Measurements from ENCODE around the gene MAN2A2.
"Not testable (repeated sequence)": the region's sequence is repeated elsewhere in the genome, so short reads cannot be mapped to it uniquely, and the experiment has no call there.

The MAN2A2 gene

DNA sequence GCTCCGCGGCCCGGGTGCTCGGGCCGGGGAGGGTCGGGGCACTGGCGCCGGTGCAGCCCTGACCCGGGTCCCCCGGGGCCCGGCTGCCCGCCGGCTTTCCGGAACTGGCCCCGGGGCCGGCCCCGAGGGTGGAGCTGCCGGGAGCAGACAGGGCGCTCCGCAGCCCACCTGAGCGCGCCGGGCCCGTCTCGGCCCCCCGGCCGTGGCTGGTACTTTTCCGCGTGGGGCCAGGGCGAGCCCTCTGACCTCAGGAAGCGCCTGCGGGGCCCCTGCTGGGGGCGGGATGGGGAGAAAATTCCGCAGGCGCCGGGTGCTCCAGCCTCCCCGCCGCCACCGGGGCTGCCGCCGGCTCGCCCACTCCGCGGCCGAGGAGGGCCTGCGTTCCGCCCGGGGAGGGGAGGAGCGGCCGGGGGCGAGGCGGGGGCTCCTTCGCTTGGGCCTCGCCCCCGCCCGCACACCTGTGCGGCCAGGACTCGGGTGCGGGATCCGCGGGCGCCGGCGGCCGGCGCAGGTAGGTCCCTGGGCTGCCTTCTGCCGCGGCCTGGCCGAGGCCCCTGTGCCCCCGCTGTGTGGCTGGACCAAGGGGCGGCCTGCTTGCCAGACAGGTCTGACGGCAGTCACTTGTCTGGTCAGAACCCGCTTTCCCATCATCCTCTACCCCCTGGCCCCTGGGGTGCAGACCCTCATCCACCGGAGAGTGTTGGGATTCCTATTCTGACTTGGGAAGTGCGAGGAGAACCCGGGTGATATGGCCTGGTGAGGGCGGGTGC is 31.2 kb upstream of the MAN2A2 start:
- no peak for DNase-seq

DNA sequence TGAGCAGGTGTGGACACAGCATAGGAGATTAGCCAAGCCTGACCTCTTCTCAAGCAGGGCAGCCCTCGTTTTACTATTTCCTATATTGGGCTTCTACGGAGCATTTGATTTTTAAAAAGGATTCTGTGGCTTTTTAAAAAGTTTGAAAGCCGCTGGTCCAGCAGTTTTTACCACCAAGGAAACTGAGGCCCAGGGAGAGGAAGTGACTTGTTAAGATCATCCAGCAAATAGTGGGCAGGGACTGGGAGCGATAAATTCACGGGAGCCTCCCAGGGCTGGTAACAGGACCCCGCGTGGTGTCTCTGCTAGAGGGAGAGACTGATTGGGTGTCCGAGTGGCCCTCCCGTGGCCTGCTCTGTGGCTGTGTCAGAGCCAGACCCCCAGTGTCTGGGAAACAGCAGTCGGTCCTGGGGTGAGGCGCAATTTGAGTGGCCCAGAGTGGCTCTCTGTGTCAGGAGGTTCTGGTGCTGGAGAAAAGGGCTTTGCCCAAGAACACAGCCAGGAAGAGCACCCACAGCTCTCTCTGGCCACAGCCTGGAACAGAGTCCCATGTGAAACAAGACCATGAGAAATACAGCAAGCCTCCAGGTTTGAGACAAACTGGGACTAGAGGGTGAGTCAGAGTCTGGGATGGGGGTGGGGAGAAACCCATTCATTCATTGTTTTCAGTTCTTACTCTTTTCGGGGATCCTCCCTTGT is 30.5 kb upstream of the MAN2A2 start:
- DNase-seq: peak; percentile 54 to 60

DNA sequence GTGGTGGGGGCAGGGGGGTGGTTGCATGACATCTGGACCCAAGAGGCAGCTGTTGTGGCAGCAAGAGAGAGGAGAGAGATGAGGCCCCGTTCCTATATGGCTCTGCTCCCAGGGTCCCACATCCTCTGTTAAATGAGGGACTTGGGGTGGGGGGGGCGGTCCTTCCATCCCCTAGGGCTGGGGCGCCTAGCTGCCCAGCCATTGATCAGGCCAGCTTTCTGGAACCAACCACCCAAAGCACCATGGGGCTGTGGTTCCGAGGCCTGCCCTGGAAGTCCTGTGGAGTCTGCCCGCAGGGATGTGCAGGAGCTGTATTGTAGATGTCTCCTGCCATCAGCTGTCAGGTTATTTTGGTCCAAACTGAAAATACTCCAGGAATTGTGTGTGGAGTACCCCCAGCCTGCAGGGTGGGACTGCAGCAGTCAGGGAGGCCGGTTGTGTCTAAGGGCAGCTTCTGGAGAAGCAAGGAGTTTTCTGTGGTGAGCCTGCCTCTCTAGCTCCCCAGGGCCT is 29.6 kb upstream of the MAN2A2 start:
- no peak for DNase-seq

DNA sequence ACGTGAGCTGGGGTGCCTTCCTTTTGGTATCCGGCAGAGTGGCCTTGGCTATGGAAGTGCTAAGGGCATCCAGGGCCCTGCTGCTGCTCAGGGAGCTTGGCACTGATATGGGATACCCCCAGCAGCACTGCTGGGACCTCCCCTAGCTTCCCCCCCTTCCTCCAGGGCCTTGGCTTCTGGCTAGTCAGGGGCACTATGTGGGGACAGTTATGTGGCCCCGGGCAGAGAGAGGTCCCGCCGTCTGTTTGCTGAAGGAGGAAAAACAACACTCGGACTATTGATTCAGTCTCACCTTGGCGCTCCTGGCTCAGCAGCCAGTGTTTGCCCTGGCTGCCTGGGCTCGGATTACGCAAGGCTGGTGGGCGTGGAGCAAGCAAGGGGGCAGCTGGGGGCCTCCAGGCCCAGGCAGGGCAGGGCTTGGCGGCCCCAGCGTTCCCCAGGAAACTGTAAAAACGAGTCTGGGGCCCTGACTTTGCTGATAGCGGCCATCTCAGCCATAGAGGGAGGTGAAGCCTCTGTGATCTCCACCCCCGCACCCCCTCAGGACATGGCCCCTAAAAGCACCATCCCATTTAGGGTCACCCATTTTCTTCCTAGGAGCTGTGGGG is 29.0 kb upstream of the MAN2A2 start:
- DNase-seq: no peak

DNA sequence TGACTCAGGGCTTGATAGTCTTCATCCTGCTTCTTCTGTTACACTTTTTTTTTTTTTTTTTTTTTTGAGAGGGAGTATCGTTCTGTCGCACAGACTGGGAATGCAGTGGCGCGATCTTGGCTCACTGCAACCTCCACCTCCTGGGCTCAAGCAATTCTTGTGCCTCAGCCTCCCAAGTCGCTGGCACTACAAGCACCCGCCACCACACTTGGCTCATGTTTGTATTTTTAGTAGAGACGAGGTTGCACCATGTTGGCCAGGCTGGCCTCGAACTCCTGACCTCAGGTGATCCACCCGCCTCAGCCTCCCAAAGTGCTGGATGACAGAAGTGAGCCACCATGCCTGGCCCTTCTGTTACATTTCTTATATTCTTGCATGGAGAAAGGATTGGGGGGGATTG is 28.1 kb upstream of the MAN2A2 start:
- not testable (repeated sequence) for DNase-seq

DNA sequence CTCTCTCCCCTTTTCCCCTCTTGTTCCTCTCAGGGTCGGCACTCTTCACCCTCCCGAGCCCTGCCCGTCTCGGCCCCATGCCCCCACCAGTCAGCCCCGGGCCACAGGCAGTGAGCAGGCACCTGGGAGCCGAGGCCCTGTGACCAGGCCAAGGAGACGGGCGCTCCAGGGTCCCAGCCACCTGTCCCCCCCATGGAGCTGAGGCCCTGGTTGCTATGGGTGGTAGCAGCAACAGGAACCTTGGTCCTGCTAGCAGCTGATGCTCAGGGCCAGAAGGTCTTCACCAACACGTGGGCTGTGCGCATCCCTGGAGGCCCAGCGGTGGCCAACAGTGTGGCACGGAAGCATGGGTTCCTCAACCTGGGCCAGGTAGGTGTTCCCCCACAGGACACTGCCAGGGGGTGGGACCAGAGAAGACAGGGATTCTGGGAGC is 27.5 kb upstream of the MAN2A2 start:
- DNase-seq: no peak

DNA sequence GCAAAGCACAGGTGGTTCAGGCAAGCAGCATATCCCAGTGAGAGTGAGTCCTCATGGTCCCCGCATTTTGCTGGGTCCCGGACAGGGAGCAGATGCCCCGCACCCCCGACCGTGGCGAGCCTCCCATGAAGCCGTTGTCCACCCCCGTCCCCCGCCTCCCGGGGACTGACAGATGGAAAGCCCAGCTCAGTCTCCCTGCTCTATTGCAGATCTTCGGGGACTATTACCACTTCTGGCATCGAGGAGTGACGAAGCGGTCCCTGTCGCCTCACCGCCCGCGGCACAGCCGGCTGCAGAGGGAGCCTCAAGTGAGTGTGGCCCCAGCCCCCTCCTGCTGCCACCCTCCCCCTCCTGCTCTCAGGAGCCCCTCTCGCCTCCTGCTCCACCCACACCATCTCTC is 27.1 kb upstream of the MAN2A2 start:
- DNase-seq: no peak

DNA sequence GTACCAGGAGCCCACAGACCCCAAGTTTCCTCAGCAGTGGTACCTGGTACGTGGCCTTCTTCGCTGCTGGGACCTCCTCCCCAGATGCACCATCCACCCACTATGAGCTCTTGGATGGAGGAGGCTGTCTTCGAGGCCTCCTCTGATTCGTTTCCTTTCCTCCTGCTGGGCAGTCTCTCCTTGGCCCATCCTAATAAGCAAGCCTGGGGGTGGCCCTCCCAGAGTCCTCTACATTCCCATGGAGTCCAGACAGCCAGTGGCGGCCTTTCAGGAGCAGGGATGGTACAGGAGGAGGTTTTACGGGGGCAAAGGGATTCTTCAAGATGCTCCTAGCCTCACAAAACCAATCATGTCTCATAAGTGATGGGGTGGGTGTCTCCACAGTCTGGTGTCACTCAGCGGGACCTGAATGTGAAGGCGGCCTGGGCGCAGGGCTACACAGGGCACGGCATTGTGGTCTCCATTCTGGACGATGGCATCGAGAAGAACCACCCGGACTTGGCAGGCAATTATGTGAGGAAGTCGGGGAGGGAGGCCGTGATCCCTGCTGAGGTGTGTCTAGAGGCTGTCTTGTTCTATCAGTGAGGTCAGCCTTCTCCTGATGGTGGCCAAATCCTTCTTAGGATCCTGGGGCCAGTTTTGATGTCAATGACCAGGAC is 26.5 kb upstream of the MAN2A2 start:
- no peak for DNase-seq

DNA sequence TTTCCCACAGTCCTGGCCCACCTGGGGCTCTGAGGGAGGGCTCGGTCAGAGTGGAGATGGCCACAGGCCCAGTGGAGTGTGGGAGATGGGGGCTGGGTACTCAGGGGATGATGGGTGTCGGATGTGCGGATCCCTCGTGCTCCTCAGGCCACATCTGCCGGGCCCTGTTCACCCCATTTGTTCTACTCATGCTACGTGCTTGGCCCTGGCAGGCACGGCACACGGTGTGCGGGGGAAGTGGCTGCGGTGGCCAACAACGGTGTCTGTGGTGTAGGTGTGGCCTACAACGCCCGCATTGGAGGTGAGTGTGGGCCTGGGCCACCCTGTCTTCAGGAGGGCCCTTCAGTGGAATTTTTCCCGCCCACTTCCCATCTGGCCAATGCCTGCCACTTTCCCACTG is 25.8 kb upstream of the MAN2A2 start:
- DNase-seq: no peak

DNA sequence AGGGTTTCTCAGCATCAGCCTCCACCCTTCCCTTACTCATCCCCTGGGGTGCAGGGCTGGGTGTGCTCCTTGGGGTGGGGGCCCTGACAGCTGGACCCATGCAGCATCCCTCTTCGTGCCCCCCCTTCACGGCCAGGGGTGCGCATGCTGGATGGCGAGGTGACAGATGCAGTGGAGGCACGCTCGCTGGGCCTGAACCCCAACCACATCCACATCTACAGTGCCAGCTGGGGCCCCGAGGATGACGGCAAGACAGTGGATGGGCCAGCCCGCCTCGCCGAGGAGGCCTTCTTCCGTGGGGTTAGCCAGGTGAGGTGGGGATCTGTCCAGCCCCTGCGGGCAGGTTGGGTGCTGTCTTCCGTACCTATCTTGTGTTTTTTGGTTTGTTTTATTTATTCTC is 25.1 kb upstream of the MAN2A2 start:
- no peak for DNase-seq

DNA sequence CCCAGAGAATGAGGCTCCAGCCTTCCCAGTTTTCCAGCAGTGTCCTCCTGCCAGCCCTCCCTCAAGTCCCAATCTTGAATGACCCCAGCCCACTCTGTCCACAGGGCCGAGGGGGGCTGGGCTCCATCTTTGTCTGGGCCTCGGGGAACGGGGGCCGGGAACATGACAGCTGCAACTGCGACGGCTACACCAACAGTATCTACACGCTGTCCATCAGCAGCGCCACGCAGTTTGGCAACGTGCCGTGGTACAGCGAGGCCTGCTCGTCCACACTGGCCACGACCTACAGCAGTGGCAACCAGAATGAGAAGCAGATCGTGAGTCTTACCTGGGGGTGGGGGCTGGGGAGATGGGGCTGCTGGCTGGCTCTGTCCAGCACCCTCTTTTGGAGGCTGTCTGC is 24.4 kb upstream of the MAN2A2 start:
- DNase-seq: no peak

DNA sequence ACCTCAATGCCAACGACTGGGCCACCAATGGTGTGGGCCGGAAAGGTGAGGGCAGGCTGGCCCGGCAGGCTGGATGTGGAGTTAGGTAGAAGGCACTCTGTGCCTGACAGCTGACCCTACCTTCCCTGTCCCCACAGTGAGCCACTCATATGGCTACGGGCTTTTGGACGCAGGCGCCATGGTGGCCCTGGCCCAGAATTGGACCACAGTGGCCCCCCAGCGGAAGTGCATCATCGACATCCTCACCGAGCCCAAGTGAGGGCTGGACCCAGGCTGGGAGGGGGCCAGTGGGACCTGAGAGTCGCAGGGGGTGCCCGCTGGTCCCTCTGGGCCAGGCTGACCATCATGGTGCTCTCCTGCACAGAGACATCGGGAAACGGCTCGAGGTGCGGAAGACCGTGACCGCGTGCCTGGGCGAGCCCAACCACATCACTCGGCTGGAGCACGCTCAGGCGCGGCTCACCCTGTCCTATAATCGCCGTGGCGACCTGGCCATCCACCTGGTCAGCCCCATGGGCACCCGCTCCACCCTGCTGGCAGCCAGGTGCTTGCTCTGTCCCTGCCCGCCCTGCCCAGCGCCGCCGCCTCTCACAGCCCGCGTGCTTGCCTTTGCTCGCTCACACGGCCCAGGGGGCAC is 23.3 kb upstream of the MAN2A2 start:
- no peak for DNase-seq

DNA sequence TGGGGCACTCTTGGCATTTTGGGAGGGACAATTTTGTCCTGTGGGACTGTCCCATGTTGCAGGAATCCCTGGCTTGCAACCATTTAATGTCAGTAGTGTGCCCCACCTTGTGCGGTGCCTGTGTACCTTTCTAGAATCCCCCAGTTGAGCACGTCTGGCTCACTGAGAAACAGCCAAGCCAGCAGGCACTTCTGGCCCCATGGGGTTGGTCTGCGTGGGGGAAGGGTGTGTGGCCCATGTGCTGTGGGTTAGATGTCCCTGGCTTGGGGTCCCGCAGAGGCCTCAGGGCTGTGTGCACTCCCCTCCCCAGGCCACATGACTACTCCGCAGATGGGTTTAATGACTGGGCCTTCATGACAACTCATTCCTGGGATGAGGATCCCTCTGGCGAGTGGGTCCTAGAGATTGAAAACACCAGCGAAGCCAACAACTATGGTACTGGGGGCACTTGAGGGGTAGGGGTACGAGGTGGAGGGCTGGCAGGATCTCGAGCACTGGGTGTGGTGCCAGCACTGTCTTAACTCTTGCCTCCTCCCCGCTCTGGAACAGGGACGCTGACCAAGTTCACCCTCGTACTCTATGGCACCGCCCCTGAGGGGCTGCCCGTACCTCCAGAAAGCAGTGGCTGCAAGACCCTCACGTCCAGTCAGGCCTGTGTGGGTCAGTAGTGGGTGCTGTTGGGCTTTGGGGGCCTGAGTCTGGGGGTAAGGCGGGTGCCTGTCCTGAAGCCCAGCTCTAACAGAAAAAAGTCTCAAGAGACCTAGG is 22.5 kb upstream of the MAN2A2 start:
- no peak for DNase-seq

DNA sequence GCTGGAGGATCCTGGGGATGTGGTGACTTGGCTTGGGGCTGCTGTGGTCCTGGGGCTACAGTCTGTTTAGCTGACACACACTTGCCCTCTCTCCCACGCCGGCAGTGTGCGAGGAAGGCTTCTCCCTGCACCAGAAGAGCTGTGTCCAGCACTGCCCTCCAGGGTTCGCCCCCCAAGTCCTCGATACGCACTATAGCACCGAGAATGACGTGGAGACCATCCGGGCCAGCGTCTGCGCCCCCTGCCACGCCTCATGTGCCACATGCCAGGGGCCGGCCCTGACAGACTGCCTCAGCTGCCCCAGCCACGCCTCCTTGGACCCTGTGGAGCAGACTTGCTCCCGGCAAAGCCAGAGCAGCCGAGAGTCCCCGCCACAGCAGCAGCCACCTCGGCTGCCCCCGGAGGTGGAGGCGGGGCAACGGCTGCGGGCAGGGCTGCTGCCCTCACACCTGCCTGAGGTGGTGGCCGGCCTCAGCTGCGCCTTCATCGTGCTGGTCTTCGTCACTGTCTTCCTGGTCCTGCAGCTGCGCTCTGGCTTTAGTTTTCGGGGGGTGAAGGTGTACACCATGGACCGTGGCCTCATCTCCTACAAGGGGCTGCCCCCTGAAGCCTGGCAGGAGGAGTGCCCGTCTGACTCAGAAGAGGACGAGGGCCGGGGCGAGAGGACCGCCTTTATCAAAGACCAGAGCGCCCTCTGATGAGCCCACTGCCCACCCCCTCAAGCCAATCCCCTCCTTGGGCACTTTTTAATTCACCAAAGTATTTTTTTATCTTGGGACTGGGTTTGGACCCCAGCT is 21.7 kb upstream of the MAN2A2 start:
- DNase-seq: no peak

DNA sequence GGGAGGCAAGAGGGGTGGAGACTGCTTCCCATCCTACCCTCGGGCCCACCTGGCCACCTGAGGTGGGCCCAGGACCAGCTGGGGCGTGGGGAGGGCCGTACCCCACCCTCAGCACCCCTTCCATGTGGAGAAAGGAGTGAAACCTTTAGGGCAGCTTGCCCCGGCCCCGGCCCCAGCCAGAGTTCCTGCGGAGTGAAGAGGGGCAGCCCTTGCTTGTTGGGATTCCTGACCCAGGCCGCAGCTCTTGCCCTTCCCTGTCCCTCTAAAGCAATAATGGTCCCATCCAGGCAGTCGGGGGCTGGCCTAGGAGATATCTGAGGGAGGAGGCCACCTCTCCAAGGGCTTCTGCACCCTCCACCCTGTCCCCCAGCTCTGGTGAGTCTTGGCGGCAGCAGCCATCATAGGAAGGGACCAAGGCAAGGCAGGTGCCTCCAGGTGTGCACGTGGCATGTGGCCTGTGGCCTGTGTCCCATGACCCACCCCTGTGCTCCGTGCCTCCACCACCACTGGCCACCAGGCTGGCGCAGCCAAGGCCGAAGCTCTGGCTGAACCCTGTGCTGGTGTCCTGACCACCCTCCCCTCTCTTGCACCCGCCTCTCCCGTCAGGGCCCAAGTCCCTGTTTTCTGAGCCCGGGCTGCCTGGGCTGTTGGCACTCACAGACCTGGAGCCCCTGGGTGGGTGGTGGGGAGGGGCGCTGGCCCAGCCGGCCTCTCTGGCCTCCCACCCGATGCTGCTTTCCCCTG is 21.0 kb upstream of the MAN2A2 start:
- DNase-seq: no peak

DNA sequence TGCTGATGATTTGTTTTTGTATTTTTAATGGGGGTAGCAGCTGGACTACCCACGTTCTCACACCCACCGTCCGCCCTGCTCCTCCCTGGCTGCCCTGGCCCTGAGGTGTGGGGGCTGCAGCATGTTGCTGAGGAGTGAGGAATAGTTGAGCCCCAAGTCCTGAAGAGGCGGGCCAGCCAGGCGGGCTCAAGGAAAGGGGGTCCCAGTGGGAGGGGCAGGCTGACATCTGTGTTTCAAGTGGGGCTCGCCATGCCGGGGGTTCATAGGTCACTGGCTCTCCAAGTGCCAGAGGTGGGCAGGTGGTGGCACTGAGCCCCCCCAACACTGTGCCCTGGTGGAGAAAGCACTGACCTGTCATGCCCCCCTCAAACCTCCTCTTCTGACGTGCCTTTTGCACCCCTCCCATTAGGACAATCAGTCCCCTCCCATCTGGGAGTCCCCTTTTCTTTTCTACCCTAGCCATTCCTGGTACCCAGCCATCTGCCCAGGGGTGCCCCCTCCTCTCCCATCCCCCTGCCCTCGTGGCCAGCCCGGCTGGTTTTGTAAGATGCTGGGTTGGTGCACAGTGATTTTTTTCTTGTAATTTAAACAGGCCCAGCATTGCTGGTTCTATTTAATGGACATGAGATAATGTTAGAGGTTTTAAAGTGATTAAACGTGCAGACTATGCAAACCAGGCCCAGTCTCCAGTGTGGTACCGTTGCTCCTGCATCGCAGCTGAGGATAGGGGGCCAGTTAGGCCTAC is 20.1 kb upstream of the MAN2A2 start:
- DNase-seq: no peak

DNA sequence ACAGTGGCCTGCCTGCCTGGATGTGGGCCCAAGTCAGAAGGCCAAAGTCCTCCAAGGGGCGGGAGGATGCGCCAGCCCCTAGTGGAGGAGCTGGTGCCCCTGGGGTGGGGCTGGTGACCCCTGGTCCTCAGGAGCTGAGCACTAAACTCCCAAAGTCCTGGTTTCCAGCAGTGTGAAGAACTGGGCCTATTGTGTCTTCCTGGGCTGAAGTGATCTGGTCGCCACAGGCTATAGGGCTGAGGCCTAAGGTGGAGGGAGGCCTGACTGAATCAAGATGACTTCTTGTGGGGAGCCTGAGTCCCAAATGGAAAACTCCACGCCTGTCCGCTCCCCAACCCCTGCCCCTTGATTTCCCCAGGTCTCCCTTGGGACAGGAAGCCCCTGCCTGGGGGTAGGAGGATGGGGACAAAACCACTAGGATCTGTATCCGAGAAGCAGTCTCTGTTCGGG is 19.6 kb upstream of the MAN2A2 start:
- DNase-seq: no peak

DNA sequence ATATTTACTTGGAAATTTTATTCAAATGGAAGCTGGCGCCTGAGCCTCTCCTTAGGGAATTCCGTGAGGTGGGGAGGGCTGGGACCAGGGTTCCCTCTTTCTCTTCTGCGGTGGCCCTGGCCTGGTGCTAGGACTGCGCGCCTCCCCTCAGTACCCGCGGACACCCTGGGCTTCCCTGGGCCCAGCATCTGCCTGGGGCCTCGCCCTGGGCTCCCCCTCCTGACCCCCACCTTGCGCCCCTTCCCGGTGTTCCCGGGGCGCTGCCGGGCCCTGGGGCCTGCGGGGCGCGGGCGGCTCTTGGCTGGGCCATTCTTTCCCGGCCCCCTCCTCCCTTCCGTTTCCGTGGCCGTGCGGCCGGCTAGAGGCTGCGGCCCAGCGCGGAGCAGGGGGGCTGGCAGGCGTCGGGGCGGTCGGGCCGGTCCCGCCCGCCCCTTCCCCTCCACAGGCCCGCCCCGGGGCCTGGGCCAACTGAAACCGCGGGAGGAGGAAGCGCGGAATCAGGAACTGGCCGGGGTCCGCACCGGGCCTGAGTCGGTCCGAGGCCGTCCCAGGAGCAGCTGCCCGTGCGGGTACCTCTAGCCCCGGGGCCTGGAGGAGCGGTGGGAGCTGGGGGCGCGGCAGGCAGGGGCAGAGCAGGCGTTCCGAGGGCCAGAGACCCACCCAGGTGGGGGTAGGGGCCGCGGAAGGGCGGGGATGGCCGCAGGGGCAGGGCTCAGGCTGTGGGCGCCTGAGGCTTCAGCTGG is 19.0 kb upstream of the MAN2A2 start, which contains the start of gene FES:
TSS of gene FES (plus strand) at position 529 of the 743 bp plus-strand sequence. CDS start 542 bp downstream, outside the sequence.
- no peak for DNase-seq
